H9 (cell line): ENCODE data around the gene KCNAB1. TPM values are rescaled to one million over a fixed set of nuclear protein-coding genes. Genes with fewer than 3 reads are reported as not detected.

ENCODE experiments used
- DNase-seq: peaks from one replicate; pipeline ENCODE4 v3.0.0-alpha.2; 2017
- H2AFZ ChIP-seq: one replicate; pipeline ENCODE4 v1.6.1; 2013; ENCODE audit warnings: mild to moderate bottlenecking, low read length, control low read depth, moderate library complexity
- H2AK5ac ChIP-seq: 2 replicates; pipeline ENCODE4 v1.6.1; 2013; ENCODE audit warnings: low read length, control low read depth, mixed read lengths; ENCODE audit not compliant: insufficient read length
- H2BK120ac ChIP-seq: one replicate; pipeline ENCODE4 v1.6.1; 2013; ENCODE audit warnings: low read depth, mild to moderate bottlenecking, low read length, control low read depth, inconsistent platforms; ENCODE audit not compliant: poor library complexity, severe bottlenecking
- H2BK12ac ChIP-seq: 2 replicates; pipeline ENCODE4 v1.6.1; 2013; ENCODE audit warnings: low read length, control low read depth, mixed read lengths, low read depth; ENCODE audit not compliant: insufficient read length
- H2BK15ac ChIP-seq: 2 replicates; pipeline ENCODE4 v1.6.1; 2013; ENCODE audit warnings: low read depth, low read length, control low read depth
- H2BK20ac ChIP-seq: one replicate; pipeline ENCODE4 v1.6.1; 2013; ENCODE audit warnings: low read depth, mild to moderate bottlenecking, low read length, control low read depth, inconsistent platforms; ENCODE audit not compliant: poor library complexity, severe bottlenecking
- H2BK5ac ChIP-seq: 2 replicates; pipeline ENCODE4 v1.6.1; 2013; ENCODE audit warnings: low read length, control low read depth, mixed read lengths; ENCODE audit not compliant: insufficient read length
- H3K14ac ChIP-seq: 2 replicates; pipeline ENCODE4 v1.6.1; 2013; ENCODE audit warnings: low read length, control low read depth; ENCODE audit not compliant: insufficient read depth
- H3K18ac ChIP-seq: 2 replicates; pipeline ENCODE4 v1.6.1; 2013; ENCODE audit warnings: low read depth, mild to moderate bottlenecking, mixed read lengths, low read length, control low read depth; ENCODE audit not compliant: insufficient read length
- H3K23ac ChIP-seq: 2 replicates; pipeline ENCODE4 v1.6.1; 2013; ENCODE audit warnings: low read length, control low read depth, mixed read lengths, low read depth; ENCODE audit not compliant: insufficient read length
- H3K23me2 ChIP-seq: 2 replicates; pipeline ENCODE4 v1.6.1; 2013; ENCODE audit warnings: low read depth, mild to moderate bottlenecking, mixed read lengths, low read length, control low read depth; ENCODE audit not compliant: insufficient read length, poor library complexity, severe bottlenecking
- H3K27ac ChIP-seq: 2 replicates; pipeline ENCODE4 v1.5.1; 2013; ENCODE audit warnings: low read length, control low read depth, mixed read lengths, low read depth; ENCODE audit not compliant: insufficient read length
- H3K27me3 ChIP-seq: 2 replicates; pipeline ENCODE4 v1.6.1; 2013; ENCODE audit warnings: low read length, control low read depth, inconsistent platforms; ENCODE audit not compliant: insufficient read depth
- H3K4ac ChIP-seq: 2 replicates; pipeline ENCODE4 v1.6.1; 2013; ENCODE audit warnings: low read depth, mild to moderate bottlenecking, control low read depth, inconsistent platforms, low read length, moderate library complexity
- H3K4me1 ChIP-seq: 2 replicates; pipeline ENCODE4 v1.6.1; 2013; ENCODE audit warnings: low read length, control low read depth, inconsistent platforms; ENCODE audit not compliant: insufficient read depth
- H3K4me2 ChIP-seq: 2 replicates; pipeline ENCODE4 v1.6.1; 2013; ENCODE audit warnings: low read length, control low read depth, mixed read lengths; ENCODE audit not compliant: insufficient read length, insufficient read depth
- H3K56ac ChIP-seq: 2 replicates; pipeline ENCODE4 v1.6.1; 2013; ENCODE audit warnings: low read depth, mild to moderate bottlenecking, mixed read lengths, low read length, control low read depth; ENCODE audit not compliant: insufficient read length
- H3K79me1 ChIP-seq: 2 replicates; pipeline ENCODE4 v1.6.1; 2013; ENCODE audit warnings: low read depth, mild to moderate bottlenecking, moderate library complexity, low read length, control low read depth, inconsistent platforms; ENCODE audit not compliant: insufficient read depth, poor library complexity, severe bottlenecking
- H3K79me2 ChIP-seq: 2 replicates; pipeline ENCODE4 v1.6.1; 2013; ENCODE audit warnings: low read length, control low read depth, inconsistent platforms; ENCODE audit not compliant: insufficient read depth
- H3K9ac ChIP-seq: 2 replicates; pipeline ENCODE4 v1.6.1; 2013; ENCODE audit warnings: low read length, control low read depth, mixed read lengths; ENCODE audit not compliant: insufficient read length; ENCODE audit errors: extremely low read depth
- H3K9me3 ChIP-seq: one replicate; pipeline ENCODE4 v1.6.1; 2013; ENCODE audit warnings: low read depth, low read length, inconsistent platforms; ENCODE audit not compliant: control insufficient read depth
- H3T11ph ChIP-seq: one replicate; pipeline ENCODE4 v1.6.1; 2013; ENCODE audit warnings: mild to moderate bottlenecking, low read length, control low read depth, inconsistent platforms
- H4K20me1 ChIP-seq: one replicate; pipeline ENCODE4 v1.6.1; 2013; ENCODE audit not compliant: control insufficient read depth, insufficient read length, insufficient read depth
- H4K5ac ChIP-seq: 2 replicates; pipeline ENCODE4 v1.6.1; 2013; ENCODE audit warnings: low read depth, mild to moderate bottlenecking, mixed read lengths, low read length, control low read depth; ENCODE audit not compliant: insufficient read length
- H4K8ac ChIP-seq: replicated peaks from 2 replicates; pipeline ENCODE4 v1.6.1; 2013; ENCODE audit warnings: low read length, control low read depth, mixed read lengths, low read depth; ENCODE audit not compliant: insufficient read length
- H4K91ac ChIP-seq: 2 replicates; pipeline ENCODE4 v1.6.1; 2013; ENCODE audit warnings: low read depth, mild to moderate bottlenecking, moderate library complexity, mixed read lengths, low read length, control low read depth; ENCODE audit not compliant: insufficient read length
- H3K27ac Mint-ChIP-seq, 3 experiments: 2 replicates in 2 of 3; 3 replicates in 1 of 3; pipeline ENCODE4 v1.8.0; 2020 to 2021; ENCODE audit warnings: mixed read lengths in 3 of 3, mild to moderate bottlenecking in 1 of 3, moderate library complexity in 1 of 3
- H3K27me3 Mint-ChIP-seq: 2 replicates; pipeline ENCODE4 v1.8.0; 2021; ENCODE audit warnings: low read depth, mild to moderate bottlenecking, moderate library complexity, mixed read lengths
- H3K36me3 Mint-ChIP-seq, 3 experiments: 2 replicates in 2 of 3; 3 replicates in 1 of 3; pipeline ENCODE4 v1.8.0; 2020 to 2021; ENCODE audit warnings: low read depth in 3 of 3, mixed read lengths in 3 of 3; ENCODE audit not compliant: insufficient read depth in 1 of 3
- H3K4me1 Mint-ChIP-seq, 2 experiments: 2 replicates each; pipeline ENCODE4 v1.8.0; 2020; ENCODE audit warnings: mixed read lengths in 2 of 2
- H3K4me3 Mint-ChIP-seq, 2 experiments: 2 replicates in 1 of 2; 3 replicates in 1 of 2; pipeline ENCODE4 v1.8.0; 2020 to 2021; ENCODE audit warnings: mild to moderate bottlenecking in 2 of 2, mixed read lengths in 2 of 2, moderate library complexity in 1 of 2
- H3K9me3 Mint-ChIP-seq, 2 experiments: 2 replicates in 1 of 2; 3 replicates in 1 of 2; pipeline ENCODE4 v1.8.0; 2020; ENCODE audit warnings: mild to moderate bottlenecking in 2 of 2, mixed read lengths in 2 of 2, moderate library complexity in 1 of 2
- WGBS: extraction: QIAGEN DNeasy Blood & Tissue Kit; methylation state at CpG from one replicate; pipeline ENCODE4 v1.1.7; 2013; ENCODE audit warnings: missing lambda C conversion rate, low lambda C conversion rate, mixed read lengths; ENCODE audit not compliant: insufficient read length; ENCODE audit errors: extremely low coverage; 5-methylcytosine and 5-hydroxymethylcytosine counted together
- total RNA-seq: library from RNA; stranded (reverse); gene quantifications from 2 replicates; pipeline ENCODE4 v1.2.1, GENCODE V29; 2021
- TF ChIP-seq, protein P1 (sequence below): fragments of 200-600 bp; sonication (generic); conservative IDR thresholded peaks from 3 replicates; pipeline ENCODE4 v1.8.0; 2021; ENCODE audit warnings: antibody characterized with exemption, mild to moderate bottlenecking

Gene KCNAB1
- total RNA-seq, 1 experiment from 2014 or later, result 3.7 TPM

DNA sequence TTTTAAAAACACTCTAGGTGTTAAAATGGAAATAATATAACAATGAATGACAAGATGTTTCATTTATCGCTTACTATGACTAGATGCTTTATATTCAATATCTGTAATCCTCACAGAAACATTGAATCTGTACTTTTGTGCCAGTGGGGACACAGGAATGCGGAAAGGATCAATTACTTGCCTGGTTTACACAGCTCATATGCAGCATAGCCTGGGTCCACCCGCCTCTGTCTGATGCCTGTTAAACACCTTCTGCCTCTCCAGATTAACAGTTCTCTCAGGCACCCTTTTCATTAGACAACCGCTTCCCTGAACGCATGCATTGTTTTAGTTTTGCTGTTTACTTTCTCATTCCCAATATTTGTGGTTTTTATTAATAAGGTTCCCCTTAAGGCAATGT, 12.9 kb upstream of the KCNAB1 start:
- H3K9ac ChIP-seq, result no peak overlapping the region
- H3K27me3 ChIP-seq, result no peaks in the 10 kb centered on the region
- H4K5ac ChIP-seq, result no peak overlapping the region
- no peak overlapping the region for H3T11ph ChIP-seq
- H3K4me2 ChIP-seq, result no peak overlapping the region
- no peaks in the 10 kb centered on the region for H3K4me1 ChIP-seq
- no peak overlapping the region for H2AK5ac ChIP-seq
- Mint-ChIP-seq H3K27ac (no peak overlapping the region), H3K36me3 (no peaks in the 10 kb centered on the region), H3K27me3 (no peaks in the 10 kb centered on the region), H3K9me3 (no peaks in the 10 kb centered on the region), H3K4me3 (no peak overlapping the region), H3K4me1 (no peaks in the 10 kb centered on the region)
- no CpG with 5 or more reads among the region's 5 CpGs for WGBS
- no peak overlapping the region for H2BK5ac ChIP-seq
- H3K9me3 ChIP-seq, result no peaks in the 10 kb centered on the region
- no peak overlapping the region for H2BK20ac ChIP-seq
- no peak overlapping the region for H3K56ac ChIP-seq
- no peak overlapping the region for H3K18ac ChIP-seq
- no peak overlapping the region for H3K23ac ChIP-seq
- no peak overlapping the region for H2BK15ac ChIP-seq
- H3K4ac ChIP-seq, result no peak overlapping the region
- no peak for DNase-seq
- no peaks in the 10 kb centered on the region for H3K79me2 ChIP-seq
- H3K23me2 ChIP-seq, result peaks cover 3% of the 10 kb centered on the region
- no peak overlapping the region for H4K91ac ChIP-seq
- H4K20me1 ChIP-seq, result no peaks in the 10 kb centered on the region
- no peak overlapping the region for H2AFZ ChIP-seq
- H3K27ac ChIP-seq, result no peak overlapping the region
- no peak overlapping the region for H3K14ac ChIP-seq
- no peak overlapping the region for H4K8ac ChIP-seq
- H3K79me1 ChIP-seq, result no peaks in the 10 kb centered on the region
- H2BK120ac ChIP-seq, result no peak overlapping the region
- TF ChIP-seq, protein P1, sequence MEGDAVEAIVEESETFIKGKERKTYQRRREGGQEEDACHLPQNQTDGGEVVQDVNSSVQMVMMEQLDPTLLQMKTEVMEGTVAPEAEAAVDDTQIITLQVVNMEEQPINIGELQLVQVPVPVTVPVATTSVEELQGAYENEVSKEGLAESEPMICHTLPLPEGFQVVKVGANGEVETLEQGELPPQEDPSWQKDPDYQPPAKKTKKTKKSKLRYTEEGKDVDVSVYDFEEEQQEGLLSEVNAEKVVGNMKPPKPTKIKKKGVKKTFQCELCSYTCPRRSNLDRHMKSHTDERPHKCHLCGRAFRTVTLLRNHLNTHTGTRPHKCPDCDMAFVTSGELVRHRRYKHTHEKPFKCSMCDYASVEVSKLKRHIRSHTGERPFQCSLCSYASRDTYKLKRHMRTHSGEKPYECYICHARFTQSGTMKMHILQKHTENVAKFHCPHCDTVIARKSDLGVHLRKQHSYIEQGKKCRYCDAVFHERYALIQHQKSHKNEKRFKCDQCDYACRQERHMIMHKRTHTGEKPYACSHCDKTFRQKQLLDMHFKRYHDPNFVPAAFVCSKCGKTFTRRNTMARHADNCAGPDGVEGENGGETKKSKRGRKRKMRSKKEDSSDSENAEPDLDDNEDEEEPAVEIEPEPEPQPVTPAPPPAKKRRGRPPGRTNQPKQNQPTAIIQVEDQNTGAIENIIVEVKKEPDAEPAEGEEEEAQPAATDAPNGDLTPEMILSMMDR, result no peak
- H2BK12ac ChIP-seq, result no peak overlapping the region
